H9 (cell line): ENCODE results near the gene ACTBL2. TPM values are rescaled to one million over a fixed set of nuclear protein-coding genes. Genes with fewer than 3 reads are reported as not detected.

ENCODE experiments used
- DNase-seq: peaks from one replicate; pipeline ENCODE4 v3.0.0-alpha.2; 2017
- H2AFZ ChIP-seq: one replicate; pipeline ENCODE4 v1.6.1; 2013; ENCODE audit warnings: mild to moderate bottlenecking, low read length, control low read depth, moderate library complexity
- H2AK5ac ChIP-seq: 2 replicates; pipeline ENCODE4 v1.6.1; 2013; ENCODE audit warnings: low read length, control low read depth, mixed read lengths; ENCODE audit not compliant: insufficient read length
- H2BK120ac ChIP-seq: one replicate; pipeline ENCODE4 v1.6.1; 2013; ENCODE audit warnings: low read depth, mild to moderate bottlenecking, low read length, control low read depth, inconsistent platforms; ENCODE audit not compliant: poor library complexity, severe bottlenecking
- H2BK12ac ChIP-seq: 2 replicates; pipeline ENCODE4 v1.6.1; 2013; ENCODE audit warnings: low read length, control low read depth, mixed read lengths, low read depth; ENCODE audit not compliant: insufficient read length
- H2BK15ac ChIP-seq: 2 replicates; pipeline ENCODE4 v1.6.1; 2013; ENCODE audit warnings: low read depth, low read length, control low read depth
- H2BK20ac ChIP-seq: one replicate; pipeline ENCODE4 v1.6.1; 2013; ENCODE audit warnings: low read depth, mild to moderate bottlenecking, low read length, control low read depth, inconsistent platforms; ENCODE audit not compliant: poor library complexity, severe bottlenecking
- H2BK5ac ChIP-seq: 2 replicates; pipeline ENCODE4 v1.6.1; 2013; ENCODE audit warnings: low read length, control low read depth, mixed read lengths; ENCODE audit not compliant: insufficient read length
- H3K14ac ChIP-seq: 2 replicates; pipeline ENCODE4 v1.6.1; 2013; ENCODE audit warnings: low read length, control low read depth; ENCODE audit not compliant: insufficient read depth
- H3K18ac ChIP-seq: 2 replicates; pipeline ENCODE4 v1.6.1; 2013; ENCODE audit warnings: low read depth, mild to moderate bottlenecking, mixed read lengths, low read length, control low read depth; ENCODE audit not compliant: insufficient read length
- H3K23ac ChIP-seq: 2 replicates; pipeline ENCODE4 v1.6.1; 2013; ENCODE audit warnings: low read length, control low read depth, mixed read lengths, low read depth; ENCODE audit not compliant: insufficient read length
- H3K23me2 ChIP-seq: 2 replicates; pipeline ENCODE4 v1.6.1; 2013; ENCODE audit warnings: low read depth, mild to moderate bottlenecking, mixed read lengths, low read length, control low read depth; ENCODE audit not compliant: insufficient read length, poor library complexity, severe bottlenecking
- H3K27ac ChIP-seq: 2 replicates; pipeline ENCODE4 v1.5.1; 2013; ENCODE audit warnings: low read length, control low read depth, mixed read lengths, low read depth; ENCODE audit not compliant: insufficient read length
- H3K27me3 ChIP-seq: 2 replicates; pipeline ENCODE4 v1.6.1; 2013; ENCODE audit warnings: low read length, control low read depth, inconsistent platforms; ENCODE audit not compliant: insufficient read depth
- H3K4ac ChIP-seq: 2 replicates; pipeline ENCODE4 v1.6.1; 2013; ENCODE audit warnings: low read depth, mild to moderate bottlenecking, control low read depth, inconsistent platforms, low read length, moderate library complexity
- H3K4me1 ChIP-seq: 2 replicates; pipeline ENCODE4 v1.6.1; 2013; ENCODE audit warnings: low read length, control low read depth, inconsistent platforms; ENCODE audit not compliant: insufficient read depth
- H3K4me2 ChIP-seq: 2 replicates; pipeline ENCODE4 v1.6.1; 2013; ENCODE audit warnings: low read length, control low read depth, mixed read lengths; ENCODE audit not compliant: insufficient read length, insufficient read depth
- H3K56ac ChIP-seq: 2 replicates; pipeline ENCODE4 v1.6.1; 2013; ENCODE audit warnings: low read depth, mild to moderate bottlenecking, mixed read lengths, low read length, control low read depth; ENCODE audit not compliant: insufficient read length
- H3K79me1 ChIP-seq: 2 replicates; pipeline ENCODE4 v1.6.1; 2013; ENCODE audit warnings: low read depth, mild to moderate bottlenecking, moderate library complexity, low read length, control low read depth, inconsistent platforms; ENCODE audit not compliant: insufficient read depth, poor library complexity, severe bottlenecking
- H3K79me2 ChIP-seq: 2 replicates; pipeline ENCODE4 v1.6.1; 2013; ENCODE audit warnings: low read length, control low read depth, inconsistent platforms; ENCODE audit not compliant: insufficient read depth
- H3K9ac ChIP-seq: 2 replicates; pipeline ENCODE4 v1.6.1; 2013; ENCODE audit warnings: low read length, control low read depth, mixed read lengths; ENCODE audit not compliant: insufficient read length; ENCODE audit errors: extremely low read depth
- H3K9me3 ChIP-seq: one replicate; pipeline ENCODE4 v1.6.1; 2013; ENCODE audit warnings: low read depth, low read length, inconsistent platforms; ENCODE audit not compliant: control insufficient read depth
- H3T11ph ChIP-seq: one replicate; pipeline ENCODE4 v1.6.1; 2013; ENCODE audit warnings: mild to moderate bottlenecking, low read length, control low read depth, inconsistent platforms
- H4K20me1 ChIP-seq: one replicate; pipeline ENCODE4 v1.6.1; 2013; ENCODE audit not compliant: control insufficient read depth, insufficient read length, insufficient read depth
- H4K5ac ChIP-seq: 2 replicates; pipeline ENCODE4 v1.6.1; 2013; ENCODE audit warnings: low read depth, mild to moderate bottlenecking, mixed read lengths, low read length, control low read depth; ENCODE audit not compliant: insufficient read length
- H4K8ac ChIP-seq: replicated peaks from 2 replicates; pipeline ENCODE4 v1.6.1; 2013; ENCODE audit warnings: low read length, control low read depth, mixed read lengths, low read depth; ENCODE audit not compliant: insufficient read length
- H4K91ac ChIP-seq: 2 replicates; pipeline ENCODE4 v1.6.1; 2013; ENCODE audit warnings: low read depth, mild to moderate bottlenecking, moderate library complexity, mixed read lengths, low read length, control low read depth; ENCODE audit not compliant: insufficient read length
- H3K27ac Mint-ChIP-seq, 3 experiments: 2 replicates in 2 of 3; 3 replicates in 1 of 3; pipeline ENCODE4 v1.8.0; 2020 to 2021; ENCODE audit warnings: mixed read lengths in 3 of 3, mild to moderate bottlenecking in 1 of 3, moderate library complexity in 1 of 3
- H3K27me3 Mint-ChIP-seq: 2 replicates; pipeline ENCODE4 v1.8.0; 2021; ENCODE audit warnings: low read depth, mild to moderate bottlenecking, moderate library complexity, mixed read lengths
- H3K36me3 Mint-ChIP-seq, 3 experiments: 2 replicates in 2 of 3; 3 replicates in 1 of 3; pipeline ENCODE4 v1.8.0; 2020 to 2021; ENCODE audit warnings: low read depth in 3 of 3, mixed read lengths in 3 of 3; ENCODE audit not compliant: insufficient read depth in 1 of 3
- H3K4me1 Mint-ChIP-seq, 2 experiments: 2 replicates each; pipeline ENCODE4 v1.8.0; 2020; ENCODE audit warnings: mixed read lengths in 2 of 2
- H3K4me3 Mint-ChIP-seq, 2 experiments: 2 replicates in 1 of 2; 3 replicates in 1 of 2; pipeline ENCODE4 v1.8.0; 2020 to 2021; ENCODE audit warnings: mild to moderate bottlenecking in 2 of 2, mixed read lengths in 2 of 2, moderate library complexity in 1 of 2
- H3K9me3 Mint-ChIP-seq, 2 experiments: 2 replicates in 1 of 2; 3 replicates in 1 of 2; pipeline ENCODE4 v1.8.0; 2020; ENCODE audit warnings: mild to moderate bottlenecking in 2 of 2, mixed read lengths in 2 of 2, moderate library complexity in 1 of 2
- total RNA-seq: library from RNA; stranded (reverse); gene quantifications from 2 replicates; pipeline ENCODE4 v1.2.1, GENCODE V29; 2021
- TF ChIP-seq, protein P1 (sequence below): fragments of 200-600 bp; sonication (generic); conservative IDR thresholded peaks from 3 replicates; pipeline ENCODE4 v1.8.0; 2021; ENCODE audit warnings: antibody characterized with exemption, mild to moderate bottlenecking

Gene ACTBL2
- total RNA-seq, 1 experiment from 2014 or later = not detected

DNA sequence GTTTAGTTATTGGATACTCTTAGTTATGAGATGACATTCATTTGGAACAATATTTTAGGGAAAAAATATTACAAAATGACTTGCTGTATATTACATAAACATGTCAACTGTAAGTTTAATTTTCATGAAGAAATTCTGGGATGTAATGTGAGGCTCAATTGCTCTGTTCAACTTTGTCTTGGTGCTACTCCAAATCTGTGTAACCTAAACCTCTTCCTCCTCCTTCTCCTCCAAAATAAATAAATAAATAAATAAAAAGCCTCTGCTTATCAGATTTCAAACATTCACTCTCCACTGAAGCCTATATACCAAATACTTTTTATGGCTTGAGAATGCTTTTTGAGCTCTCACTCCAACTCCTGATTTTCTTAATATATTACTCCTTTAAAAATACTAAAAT, 27.7 kb downstream of the ACTBL2 start:
- Histone ChIP-seq H3K56ac (no peak overlapping the region), H2BK120ac (no peak overlapping the region), H3K23me2 (no peaks in the 10 kb centered on the region), H4K20me1 (no peaks in the 10 kb centered on the region), H2AK5ac (no peak overlapping the region), H4K5ac (no peak overlapping the region), H3K79me1 (no peaks in the 10 kb centered on the region), H3K9me3 (no peaks in the 10 kb centered on the region), H3K4me1 (no peaks in the 10 kb centered on the region), H4K8ac (no peak overlapping the region), H3K4me2 (no peak overlapping the region), H3K79me2 (no peaks in the 10 kb centered on the region; the same call in 1 of the 2 replicates), H3K14ac (no peak overlapping the region), H3K23ac (no peak overlapping the region), H4K91ac (no peak overlapping the region), H3K18ac (no peak overlapping the region), H3T11ph (no peak overlapping the region), H3K27me3 (no peaks in the 10 kb centered on the region), H2BK12ac (no peak overlapping the region), H3K4ac (no peak overlapping the region), H2BK20ac (no peak overlapping the region), H2BK5ac (no peak overlapping the region), H3K27ac (no peak overlapping the region), H2BK15ac (no peak overlapping the region), H2AFZ (no peak overlapping the region), H3K9ac (no peak overlapping the region)
- Mint-ChIP-seq H3K4me1 (peaks cover 0 to 3% of the 10 kb centered on the region in 2 experiments; a peak in 1 of 4 replicates), H3K36me3 (no peaks in the 10 kb centered on the region), H3K27me3 (no peaks in the 10 kb centered on the region), H3K27ac (no peak overlapping the region), H3K4me3 (no peak overlapping the region), H3K9me3 (no peaks in the 10 kb centered on the region; a peak in 2 of 5 replicates)
- no peak for DNase-seq
- TF ChIP-seq, protein P1, sequence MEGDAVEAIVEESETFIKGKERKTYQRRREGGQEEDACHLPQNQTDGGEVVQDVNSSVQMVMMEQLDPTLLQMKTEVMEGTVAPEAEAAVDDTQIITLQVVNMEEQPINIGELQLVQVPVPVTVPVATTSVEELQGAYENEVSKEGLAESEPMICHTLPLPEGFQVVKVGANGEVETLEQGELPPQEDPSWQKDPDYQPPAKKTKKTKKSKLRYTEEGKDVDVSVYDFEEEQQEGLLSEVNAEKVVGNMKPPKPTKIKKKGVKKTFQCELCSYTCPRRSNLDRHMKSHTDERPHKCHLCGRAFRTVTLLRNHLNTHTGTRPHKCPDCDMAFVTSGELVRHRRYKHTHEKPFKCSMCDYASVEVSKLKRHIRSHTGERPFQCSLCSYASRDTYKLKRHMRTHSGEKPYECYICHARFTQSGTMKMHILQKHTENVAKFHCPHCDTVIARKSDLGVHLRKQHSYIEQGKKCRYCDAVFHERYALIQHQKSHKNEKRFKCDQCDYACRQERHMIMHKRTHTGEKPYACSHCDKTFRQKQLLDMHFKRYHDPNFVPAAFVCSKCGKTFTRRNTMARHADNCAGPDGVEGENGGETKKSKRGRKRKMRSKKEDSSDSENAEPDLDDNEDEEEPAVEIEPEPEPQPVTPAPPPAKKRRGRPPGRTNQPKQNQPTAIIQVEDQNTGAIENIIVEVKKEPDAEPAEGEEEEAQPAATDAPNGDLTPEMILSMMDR = no peak
